Measurements from ENCODE around the gene IL9.

The IL9 gene

GRCh38 chr5:135891268-135891667 is 4.4 kb downstream of the IL9 start:
- no peak for DNase-seq

GRCh38 chr5:135890867-135891266 is 4.8 kb downstream of the IL9 start:
- DNase-seq = no peak

GRCh38 chr5:135890296-135890695 is 5.3 kb downstream of the IL9 start:
- DNase-seq = no peak

GRCh38 chr5:135887881-135888614 is 7.6 kb downstream of the IL9 start:
- no peak for DNase-seq

GRCh38 chr5:135887447-135887864 is 8.2 kb downstream of the IL9 start:
- DNase-seq = peak; percentile 46

GRCh38 chr5:135886136-135886535 is 9.5 kb downstream of the IL9 start:
- DNase-seq = no peak

GRCh38 chr5:135885031-135885430 is 10.6 kb downstream of the IL9 start:
- DNase-seq = no peak

GRCh38 chr5:135883441-135883840 is 12.2 kb downstream of the IL9 start:
- DNase-seq = no peak

- no peak for DNase-seq
Measured at GRCh38 chr5:135883026-135883425, 12.6 kb downstream of the IL9 start.

GRCh38 chr5:135881819-135882218 is 13.8 kb downstream of the IL9 start:
- no peak for DNase-seq

GRCh38 chr5:135881244-135881643 is 14.4 kb downstream of the IL9 start:
- no peak for DNase-seq

- no peak for DNase-seq
Measured at GRCh38 chr5:135880801-135881200, 14.8 kb downstream of the IL9 start.

GRCh38 chr5:135880278-135880677 is 15.4 kb downstream of the IL9 start:
- DNase-seq = no peak

GRCh38 chr5:135879591-135879990 is 16.1 kb downstream of the IL9 start:
- no peak for DNase-seq

- DNase-seq = no peak
Measured at GRCh38 chr5:135878156-135878620, 17.5 kb downstream of the IL9 start.

- no peak for DNase-seq
Measured at GRCh38 chr5:135877570-135878155, 18.0 kb downstream of the IL9 start.

GRCh38 chr5:135876146-135876545 is 19.5 kb downstream of the IL9 start:
- no peak for DNase-seq

GRCh38 chr5:135875567-135875966 is 20.1 kb downstream of the IL9 start:
- no peak for DNase-seq

GRCh38 chr5:135874461-135874860 is 21.2 kb downstream of the IL9 start:
- no peak for DNase-seq

GRCh38 chr5:135873831-135874230 is 21.8 kb downstream of the IL9 start:
- DNase-seq = no peak

- DNase-seq = no peak
Measured at GRCh38 chr5:135871268-135871915, 24.2 kb downstream of the IL9 start.

- DNase-seq = no peak
Measured at GRCh38 chr5:135869935-135870334, 25.7 kb downstream of the IL9 start.

GRCh38 chr5:135869276-135869675 is 26.4 kb downstream of the IL9 start:
- no peak for DNase-seq

GRCh38 chr5:135868681-135869080 is 27.0 kb downstream of the IL9 start:
- DNase-seq = no peak
